Type B pancreatic cell (in vitro differentiated cells): ENCODE measurements around the gene ELL. TPM values are rescaled to one million over a fixed set of nuclear protein-coding genes. Genes with fewer than 3 reads are reported as not detected.

Experiments
- DNase-seq: peaks from one replicate; pipeline ENCODE4 v3.0.0; 2021; ENCODE audit warnings: mixed read lengths; ENCODE audit not compliant: unreplicated experiment; ENCODE audit errors: extremely low spot score
- H3K27ac Mint-ChIP-seq: 2 replicates; pipeline ENCODE4 v1.8.0; 2021; ENCODE audit warnings: mild to moderate bottlenecking, mixed read lengths
- H3K27me3 Mint-ChIP-seq: 2 replicates; pipeline ENCODE4 v1.8.0; 2021; ENCODE audit warnings: mixed read lengths
- H3K36me3 Mint-ChIP-seq: 2 replicates; pipeline ENCODE4 v1.8.0; 2021; ENCODE audit warnings: mixed read lengths
- H3K4me1 Mint-ChIP-seq: one replicate; pipeline ENCODE4 v1.8.0; 2021; ENCODE audit warnings: mixed read lengths; ENCODE audit not compliant: unreplicated experiment
- H3K4me3 Mint-ChIP-seq: 2 replicates; pipeline ENCODE4 v1.8.0; 2021; ENCODE audit warnings: mild to moderate bottlenecking, mixed read lengths
- H3K9me3 Mint-ChIP-seq: 2 replicates; pipeline ENCODE4 v1.8.0; 2021; ENCODE audit warnings: mixed read lengths
- total RNA-seq: library from RNA; stranded (reverse); gene quantifications from 2 replicates; pipeline ENCODE4 v1.2.1, GENCODE V29; 2021; ENCODE audit warnings: low replicate concordance
- TF ChIP-seq, protein P1 (sequence below): fragments of 200-600 bp; sonication (generic); conservative IDR thresholded peaks from 2 replicates; pipeline ENCODE4 v1.5.0; 2021; ENCODE audit warnings: antibody characterized with exemption, mild to moderate bottlenecking

The ELL gene
- total RNA-seq, 1 donor from 2014 or later, result 13.6 TPM

- no peaks in the 10 kb centered on the region for H3K27me3 Mint-ChIP-seq
- DNase-seq, result no peak
- H3K4me3 Mint-ChIP-seq, result peak overlapping the region; percentile 90
- H3K4me1 Mint-ChIP-seq, result peaks cover 45% of the 10 kb centered on the region
- no peaks in the 10 kb centered on the region for H3K9me3 Mint-ChIP-seq
- peak overlapping the region; percentile 69 for H3K27ac Mint-ChIP-seq
- TF ChIP-seq, protein P1, sequence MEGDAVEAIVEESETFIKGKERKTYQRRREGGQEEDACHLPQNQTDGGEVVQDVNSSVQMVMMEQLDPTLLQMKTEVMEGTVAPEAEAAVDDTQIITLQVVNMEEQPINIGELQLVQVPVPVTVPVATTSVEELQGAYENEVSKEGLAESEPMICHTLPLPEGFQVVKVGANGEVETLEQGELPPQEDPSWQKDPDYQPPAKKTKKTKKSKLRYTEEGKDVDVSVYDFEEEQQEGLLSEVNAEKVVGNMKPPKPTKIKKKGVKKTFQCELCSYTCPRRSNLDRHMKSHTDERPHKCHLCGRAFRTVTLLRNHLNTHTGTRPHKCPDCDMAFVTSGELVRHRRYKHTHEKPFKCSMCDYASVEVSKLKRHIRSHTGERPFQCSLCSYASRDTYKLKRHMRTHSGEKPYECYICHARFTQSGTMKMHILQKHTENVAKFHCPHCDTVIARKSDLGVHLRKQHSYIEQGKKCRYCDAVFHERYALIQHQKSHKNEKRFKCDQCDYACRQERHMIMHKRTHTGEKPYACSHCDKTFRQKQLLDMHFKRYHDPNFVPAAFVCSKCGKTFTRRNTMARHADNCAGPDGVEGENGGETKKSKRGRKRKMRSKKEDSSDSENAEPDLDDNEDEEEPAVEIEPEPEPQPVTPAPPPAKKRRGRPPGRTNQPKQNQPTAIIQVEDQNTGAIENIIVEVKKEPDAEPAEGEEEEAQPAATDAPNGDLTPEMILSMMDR, result no peak
- H3K36me3 Mint-ChIP-seq, result no peaks in the 10 kb centered on the region
Observed at GRCh38 chr19:18421371-18421959, 100.4 kb downstream of the ELL start.

DNA sequence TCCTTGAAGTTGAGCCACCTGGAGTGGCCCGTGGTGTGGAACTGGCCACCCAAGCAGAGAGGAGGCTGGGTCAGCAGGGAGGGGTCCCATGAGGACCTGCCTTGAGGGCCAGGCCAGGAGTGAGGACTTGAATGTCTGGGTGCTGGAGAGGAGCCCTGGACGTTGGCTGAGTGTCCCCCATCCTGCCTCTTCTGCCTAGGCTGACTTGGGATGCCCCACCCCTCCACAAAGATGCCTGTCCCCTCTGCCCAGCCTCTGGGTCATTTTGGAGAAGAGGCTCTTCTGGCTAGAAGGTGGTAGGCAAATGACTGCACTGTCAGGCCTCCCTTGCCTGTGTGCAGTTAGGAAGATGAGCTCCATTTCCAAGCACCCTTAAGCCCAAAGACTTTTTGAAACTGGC is 100.9 kb downstream of the ELL start:
- no peaks in the 10 kb centered on the region for H3K36me3 Mint-ChIP-seq
- no peaks in the 10 kb centered on the region for H3K9me3 Mint-ChIP-seq
- peak overlapping the region; percentile 90 for H3K4me3 Mint-ChIP-seq
- no peak for DNase-seq
- peak overlapping the region; percentile 69 for H3K27ac Mint-ChIP-seq
- H3K27me3 Mint-ChIP-seq, result no peaks in the 10 kb centered on the region
- TF ChIP-seq, protein P1, result no peak
- peaks cover 48% of the 10 kb centered on the region for H3K4me1 Mint-ChIP-seq

- no peak for DNase-seq
- TF ChIP-seq, protein P1, result no peak
- Mint-ChIP-seq H3K27me3 (no peaks in the 10 kb centered on the region), H3K9me3 (no peaks in the 10 kb centered on the region), H3K36me3 (no peaks in the 10 kb centered on the region), H3K4me1 (peaks cover 49% of the 10 kb centered on the region), H3K4me3 (peak overlapping the region; percentile 90), H3K27ac (peak overlapping the region; percentile 69)
Observed at GRCh38 chr19:18419699-18420460, 102.0 kb downstream of the ELL start.

DNA sequence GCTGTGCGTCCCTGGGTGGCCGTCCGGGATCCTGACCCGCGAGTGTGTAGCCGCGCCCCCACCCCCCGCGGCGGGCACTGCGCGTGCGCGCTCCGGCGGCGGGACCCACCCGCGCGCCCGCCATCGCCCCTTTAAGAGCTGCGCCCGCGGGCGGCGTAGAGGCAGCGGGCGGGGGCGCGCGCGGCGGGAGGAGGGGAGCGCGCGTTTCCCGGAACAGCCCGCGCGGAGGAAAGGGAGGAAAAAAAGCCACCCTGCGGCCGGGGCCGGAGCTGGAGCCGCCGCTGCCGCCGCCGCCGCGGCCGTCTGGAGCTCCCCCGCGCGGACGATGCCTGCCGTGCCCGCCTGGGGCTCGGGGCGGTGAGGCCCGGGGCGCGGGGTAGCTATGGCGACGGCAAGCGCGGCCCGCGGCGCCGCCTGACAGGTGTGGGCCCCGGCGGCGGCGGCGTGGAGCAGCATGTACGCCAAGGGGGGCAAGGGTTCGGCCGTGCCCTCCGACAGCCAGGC is 102.6 kb downstream of the ELL start, which contains the start of gene SSBP4:
SSBP4 (plus strand) TSS at position 204 of the 504 bp plus-strand sequence; CDS start at position 455, 251 bp downstream.
- Mint-ChIP-seq H3K27me3 (no peaks in the 10 kb centered on the region), H3K27ac (peak within 1 kb of the TSS; percentile 94), H3K36me3 (no peaks in the 10 kb centered on the region), H3K4me3 (peak within 1 kb of the TSS; percentile 90), H3K4me1 (peaks cover 49% of the 10 kb centered on the region), H3K9me3 (no peaks in the 10 kb centered on the region)
- no peak for DNase-seq
- TF ChIP-seq, protein P1, result peak; percentile 67

DNA sequence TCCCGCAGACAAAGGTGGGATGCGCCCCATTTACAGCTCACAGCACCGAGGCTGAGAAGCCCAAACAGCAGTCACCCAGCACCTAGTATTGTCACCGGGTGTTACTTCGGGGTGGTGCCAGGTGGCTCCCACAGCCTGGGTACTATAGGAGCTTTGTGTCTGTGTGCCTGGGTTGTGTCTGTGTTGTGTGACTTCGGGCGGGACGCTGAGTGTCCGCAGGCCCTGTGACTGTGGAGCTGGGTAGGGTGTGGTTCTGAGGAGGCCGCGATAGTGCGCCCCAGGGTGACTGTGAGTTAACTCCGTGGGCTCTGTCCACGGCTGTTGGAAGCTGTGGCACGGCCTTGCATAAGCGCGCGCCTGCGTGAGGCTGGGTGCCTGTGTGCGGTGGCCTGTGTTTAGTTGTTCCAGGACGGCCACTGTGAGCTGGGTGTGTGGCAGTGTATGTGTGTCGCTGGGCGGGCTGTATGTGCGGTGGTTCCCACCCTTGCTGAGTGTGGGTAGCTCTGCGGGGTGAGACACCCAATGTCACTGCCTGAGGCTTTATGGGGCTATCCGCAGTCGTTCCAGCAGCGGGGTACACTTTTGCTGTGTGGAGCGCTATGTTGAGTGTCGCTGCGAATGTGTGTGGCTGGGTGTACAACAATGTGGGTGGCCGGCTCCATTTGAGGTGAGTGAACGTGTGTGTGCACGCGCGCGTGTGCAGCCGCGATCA is 103.2 kb downstream of the ELL start:
- peak overlapping the region; percentile 94 for H3K27ac Mint-ChIP-seq
- DNase-seq, result no peak
- H3K4me3 Mint-ChIP-seq, result peak overlapping the region; percentile 86
- H3K27me3 Mint-ChIP-seq, result no peaks in the 10 kb centered on the region
- peaks cover 47% of the 10 kb centered on the region for H3K4me1 Mint-ChIP-seq
- TF ChIP-seq, protein P1, result no peak
- no peaks in the 10 kb centered on the region for H3K36me3 Mint-ChIP-seq
- H3K9me3 Mint-ChIP-seq, result no peaks in the 10 kb centered on the region
